ENCODE results near the gene SMIM35. TPM values are rescaled to one million over a fixed set of nuclear protein-coding genes. Genes with fewer than 3 reads are reported as not detected.

SMIM35 gene
- total RNA-seq, 1 donor from 2014 or later: not detected

DNA sequence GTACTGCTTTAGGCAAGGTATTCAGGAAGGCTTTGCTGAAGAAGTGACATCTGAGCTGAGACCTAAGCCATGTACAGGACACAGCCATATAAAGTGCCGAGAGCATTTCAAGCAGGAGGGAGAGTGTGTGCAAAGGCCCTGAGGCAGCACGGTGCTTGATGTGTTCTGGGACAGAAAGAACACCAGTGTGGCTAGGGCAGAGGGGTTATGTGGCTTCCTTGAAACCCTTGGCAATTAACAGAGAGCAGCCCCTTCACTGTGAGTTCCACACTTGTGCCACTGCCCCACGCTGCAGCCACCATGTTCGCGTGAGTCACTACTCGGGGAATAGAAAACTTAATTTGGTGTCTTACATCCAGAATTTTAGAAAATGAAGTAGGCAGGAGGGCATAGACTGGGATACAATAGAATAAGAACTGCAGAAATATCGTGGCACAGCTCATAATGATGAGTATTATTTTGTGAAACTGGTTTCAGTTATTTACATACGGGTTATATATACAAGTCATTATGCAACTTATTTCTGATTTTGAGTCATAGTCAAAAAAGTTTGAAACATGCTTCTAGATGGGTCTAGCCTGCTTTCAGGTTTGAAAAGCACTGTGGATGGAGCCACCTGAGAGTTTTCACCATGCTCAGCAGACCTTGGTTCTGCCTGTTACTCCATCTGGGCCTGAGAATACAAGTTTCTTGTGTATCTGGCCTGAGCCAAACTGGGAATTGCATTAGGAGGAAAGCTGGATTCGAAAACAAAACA lies 88.8 kb downstream of the SMIM35 start:
- DNase-seq (ENCODE audit: low read depth): no peak
- TF ChIP-seq, protein P1, sequence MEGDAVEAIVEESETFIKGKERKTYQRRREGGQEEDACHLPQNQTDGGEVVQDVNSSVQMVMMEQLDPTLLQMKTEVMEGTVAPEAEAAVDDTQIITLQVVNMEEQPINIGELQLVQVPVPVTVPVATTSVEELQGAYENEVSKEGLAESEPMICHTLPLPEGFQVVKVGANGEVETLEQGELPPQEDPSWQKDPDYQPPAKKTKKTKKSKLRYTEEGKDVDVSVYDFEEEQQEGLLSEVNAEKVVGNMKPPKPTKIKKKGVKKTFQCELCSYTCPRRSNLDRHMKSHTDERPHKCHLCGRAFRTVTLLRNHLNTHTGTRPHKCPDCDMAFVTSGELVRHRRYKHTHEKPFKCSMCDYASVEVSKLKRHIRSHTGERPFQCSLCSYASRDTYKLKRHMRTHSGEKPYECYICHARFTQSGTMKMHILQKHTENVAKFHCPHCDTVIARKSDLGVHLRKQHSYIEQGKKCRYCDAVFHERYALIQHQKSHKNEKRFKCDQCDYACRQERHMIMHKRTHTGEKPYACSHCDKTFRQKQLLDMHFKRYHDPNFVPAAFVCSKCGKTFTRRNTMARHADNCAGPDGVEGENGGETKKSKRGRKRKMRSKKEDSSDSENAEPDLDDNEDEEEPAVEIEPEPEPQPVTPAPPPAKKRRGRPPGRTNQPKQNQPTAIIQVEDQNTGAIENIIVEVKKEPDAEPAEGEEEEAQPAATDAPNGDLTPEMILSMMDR (conservative IDR thresholded peaks at IDR 0.05; ENCODE audit: low read depth, low read length): no peak
- no peak overlapping the region for H3K4me3 ChIP-seq (ENCODE audit: low read depth, low read length)

DNA sequence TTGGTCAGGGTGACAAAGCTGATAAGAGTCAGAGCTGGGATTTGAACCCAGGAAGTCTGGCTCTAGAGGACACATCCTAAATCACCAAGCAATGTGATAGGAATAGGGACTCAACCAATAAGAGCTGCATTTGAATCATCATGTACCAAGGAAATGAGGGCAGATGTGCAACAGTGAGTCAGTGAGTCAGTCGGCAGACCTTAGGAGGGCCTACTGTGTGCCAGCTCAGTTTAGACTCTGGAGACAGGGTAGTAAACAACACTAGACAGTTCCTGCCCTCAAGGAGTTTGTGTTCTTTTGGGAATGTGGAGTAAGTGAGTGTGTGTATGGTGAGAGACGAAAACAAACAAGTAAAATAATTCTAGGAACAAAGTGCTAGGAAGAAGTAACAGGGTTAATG lies 89.4 kb downstream of the SMIM35 start:
- no peak for DNase-seq (ENCODE audit: low read depth)
- TF ChIP-seq, protein P1 (conservative IDR thresholded peaks at IDR 0.05; ENCODE audit: low read depth, low read length): peak; percentile 4
- no peak overlapping the region for H3K4me3 ChIP-seq (ENCODE audit: low read depth, low read length)

DNA sequence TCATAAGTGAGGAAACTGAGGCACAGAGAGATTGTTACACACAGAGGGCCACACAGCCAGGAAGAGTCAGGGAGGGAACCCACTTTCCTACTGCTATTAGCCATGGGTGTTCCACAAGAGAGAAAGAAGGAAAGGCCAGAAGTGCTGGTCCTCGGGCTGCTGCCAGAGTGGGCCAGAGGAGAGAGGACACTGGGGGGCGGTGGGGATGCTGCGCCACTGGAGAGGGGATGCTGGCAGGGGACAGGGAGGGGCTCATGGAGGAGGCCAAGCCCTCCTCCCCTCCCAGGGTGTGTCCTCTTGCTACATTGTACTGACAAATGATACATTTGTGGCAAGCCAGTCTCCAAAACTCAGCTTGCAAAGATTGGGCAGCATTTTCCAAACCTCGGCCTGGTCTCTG lies 90.7 kb downstream of the SMIM35 start:
- no peak overlapping the region for H3K4me3 ChIP-seq (ENCODE audit: low read depth, low read length)
- TF ChIP-seq, protein P1 (conservative IDR thresholded peaks at IDR 0.05; ENCODE audit: low read depth, low read length): no peak
- no peak for DNase-seq (ENCODE audit: low read depth)

DNA sequence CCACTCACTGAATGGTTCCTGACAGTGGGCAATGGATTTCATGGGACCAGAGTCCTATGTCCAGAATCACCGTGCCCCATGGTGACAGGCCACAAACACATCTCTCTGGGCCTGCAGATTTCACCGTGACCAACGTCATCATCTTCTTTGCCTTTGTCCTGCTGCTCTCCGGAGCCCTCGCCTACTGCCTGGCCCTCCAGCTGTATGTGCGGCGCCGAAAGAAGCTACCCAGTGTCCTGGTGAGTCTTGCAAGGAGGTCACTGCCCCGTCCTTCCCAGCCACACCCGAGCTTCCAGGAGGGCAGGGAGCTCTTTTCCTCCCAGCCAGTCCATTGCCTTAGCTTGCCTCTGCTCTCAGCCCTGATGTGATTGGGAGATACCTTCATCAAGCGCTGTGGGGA lies 91.3 kb downstream of the SMIM35 start:
- TF ChIP-seq, protein P1 (conservative IDR thresholded peaks at IDR 0.05; ENCODE audit: low read depth, low read length): no peak
- H3K4me3 ChIP-seq (ENCODE audit: low read depth, low read length): no peak overlapping the region
- DNase-seq (ENCODE audit: low read depth): no peak

DNA sequence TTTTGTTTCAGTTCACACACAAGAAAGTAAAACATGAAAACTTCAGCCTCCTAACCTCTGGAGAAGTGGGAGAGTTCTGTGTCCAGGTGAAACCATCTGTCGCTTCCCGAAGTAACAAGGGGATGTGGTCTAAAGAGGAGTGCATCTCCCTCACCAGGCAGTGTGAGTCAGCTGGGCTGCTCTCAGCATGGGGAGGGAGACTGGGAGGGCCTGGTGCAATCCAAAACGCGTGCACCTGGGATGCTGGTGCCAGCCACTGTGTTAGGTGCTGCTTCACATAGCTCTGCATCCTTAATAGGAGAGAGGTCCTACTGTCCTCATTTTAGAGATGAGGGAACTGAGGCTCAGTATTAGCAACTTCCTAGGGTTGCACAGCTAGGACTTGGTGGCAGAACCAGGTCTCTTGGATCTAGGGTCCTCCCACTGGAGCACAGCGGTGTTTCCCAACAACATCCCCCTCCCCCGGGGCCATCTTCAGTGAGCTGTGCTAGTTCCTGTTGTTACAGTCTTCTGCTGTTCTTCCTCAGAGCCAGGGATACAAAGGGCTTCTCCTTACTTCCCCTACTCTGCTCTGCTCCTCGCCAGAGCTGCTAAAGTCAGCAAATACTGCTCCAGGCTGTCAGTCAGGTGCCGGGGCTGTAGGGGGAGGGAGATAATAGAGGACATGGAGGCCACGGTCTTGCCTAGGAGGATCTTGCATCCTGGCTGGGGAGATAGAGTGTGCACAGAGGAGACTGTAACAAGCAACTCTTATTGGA lies 92.6 kb downstream of the SMIM35 start:
- H3K4me3 ChIP-seq (ENCODE audit: low read depth, low read length): no peak overlapping the region
- DNase-seq (ENCODE audit: low read depth): no peak
- TF ChIP-seq, protein P1 (conservative IDR thresholded peaks at IDR 0.05; ENCODE audit: low read depth, low read length): no peak

DNA sequence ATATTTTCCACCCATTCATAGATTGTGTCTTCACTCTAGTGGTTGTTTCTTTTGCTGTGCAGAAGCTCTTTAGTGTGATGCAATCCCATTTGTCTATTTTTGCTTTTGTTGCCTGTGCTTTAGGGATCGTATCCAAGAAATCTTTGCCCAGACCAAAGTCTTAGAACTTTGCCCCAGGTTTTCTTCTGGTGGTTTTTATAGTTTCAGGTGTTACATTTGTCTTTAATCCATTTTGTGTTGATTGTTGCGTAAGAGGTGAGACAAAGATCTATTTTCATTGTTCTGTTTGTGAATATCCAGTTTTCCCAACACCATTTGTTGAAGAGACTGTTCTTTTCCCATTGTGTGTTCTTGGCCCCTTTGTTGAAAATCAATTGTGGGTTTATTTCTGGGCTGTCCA lies 94.1 kb downstream of the SMIM35 start:
- H3K4me3 ChIP-seq (ENCODE audit: low read depth, low read length): no peak overlapping the region
- TF ChIP-seq, protein P1 (conservative IDR thresholded peaks at IDR 0.05; ENCODE audit: low read depth, low read length): no peak
- DNase-seq (ENCODE audit: low read depth): no peak

Measured in epithelial cell of proximal tubule (primary cell).